Effector memory CD8-positive, alpha-beta T cell (primary cell): ENCODE data around the gene SUGCT.

Experiments used
- ATAC-seq: fragments of 150-1000 bp; cut with Tn5 transposase; replicated peaks from 2 replicates; pipeline ENCODE4 v1.10.0; 2021; ENCODE audit warnings: mild to moderate bottlenecking, moderate library complexity
- DNase-seq, 3 experiments: peaks; one replicate each; pipeline ENCODE4 v3.0.0; 2021
- H3K27ac Mint-ChIP-seq, 2 donors: one replicate each; pipeline ENCODE4 v1.8.0; 2022; ENCODE audit warnings: mild to moderate bottlenecking in 2 of 2, mixed read lengths in 2 of 2, moderate library complexity in 2 of 2
- H3K27me3 Mint-ChIP-seq, 2 donors: one replicate each; pipeline ENCODE4 v1.8.0; 2022; ENCODE audit warnings: mixed read lengths in 2 of 2
- H3K36me3 Mint-ChIP-seq: one replicate; pipeline ENCODE4 v1.8.0; 2022; ENCODE audit warnings: mild to moderate bottlenecking, moderate library complexity, mixed read lengths; ENCODE audit not compliant: insufficient read depth
- H3K4me1 Mint-ChIP-seq, 2 donors: one replicate each; pipeline ENCODE4 v1.8.0; 2022; ENCODE audit warnings: low read depth in 2 of 2, mixed read lengths in 2 of 2
- H3K4me3 Mint-ChIP-seq, 2 donors: one replicate each; pipeline ENCODE4 v1.8.0; 2022; ENCODE audit warnings: mild to moderate bottlenecking in 2 of 2, mixed read lengths in 2 of 2, moderate library complexity in 2 of 2
- H3K9me3 Mint-ChIP-seq, 2 donors: one replicate each; pipeline ENCODE4 v1.8.0; 2022; ENCODE audit warnings: mixed read lengths in 2 of 2

The SUGCT gene

GRCh38 chr7:40899151-40899550, 764.3 kb downstream of the SUGCT start:
- Mint-ChIP-seq H3K9me3 (peaks cover 12 to 14% of the 10 kb centered on the region in 2 donors), H3K27me3 (no peaks in the 10 kb centered on the region), H3K36me3 (no peaks in the 10 kb centered on the region), H3K27ac (no peak overlapping the region), H3K4me3 (no peak overlapping the region), H3K4me1 (no peaks in the 10 kb centered on the region)
- DNase-seq (no peak), ATAC-seq (no peak)

- Mint-ChIP-seq H3K4me3 (no peak overlapping the region), H3K36me3 (no peaks in the 10 kb centered on the region), H3K27ac (no peak overlapping the region), H3K27me3 (no peaks in the 10 kb centered on the region), H3K9me3 (peaks cover 12 to 13% of the 10 kb centered on the region in 2 donors), H3K4me1 (no peaks in the 10 kb centered on the region)
- ATAC-seq (no peak), DNase-seq (no peak)
These were observed 765.1 kb downstream of the SUGCT start for GRCh38 chr7:40899636-40900507.

- Mint-ChIP-seq H3K27me3 (no peaks in the 10 kb centered on the region), H3K4me1 (no peaks in the 10 kb centered on the region), H3K4me3 (no peak overlapping the region), H3K9me3 (peaks cover 8 to 10% of the 10 kb centered on the region in 2 donors), H3K36me3 (no peaks in the 10 kb centered on the region), H3K27ac (no peak overlapping the region)
- ATAC-seq: no peak
- DNase-seq: no peak
These were observed 769.1 kb downstream of the SUGCT start for GRCh38 chr7:40903872-40904271.

- no peaks in the 10 kb centered on the region for H3K36me3 Mint-ChIP-seq
- H3K4me1 Mint-ChIP-seq: no peaks in the 10 kb centered on the region
These were observed 772.5 kb downstream of the SUGCT start for GRCh38 chr7:40907286-40907685.

GRCh38 chr7:40909346-40909980, 774.7 kb downstream of the SUGCT start:
- no peaks in the 10 kb centered on the region for H3K36me3 Mint-ChIP-seq

More at GRCh38 chr7:40907286-40907685, 772.5 kb downstream of the SUGCT start:
- ATAC-seq (no peak), DNase-seq (no peak)
- Mint-ChIP-seq H3K4me3 (no peak overlapping the region), H3K27ac (no peak overlapping the region), H3K9me3 (peaks cover 8 to 10% of the 10 kb centered on the region in 2 donors), H3K27me3 (no peaks in the 10 kb centered on the region)

More at GRCh38 chr7:40909346-40909980, 774.7 kb downstream of the SUGCT start:
- no peaks in the 10 kb centered on the region for H3K4me1 Mint-ChIP-seq
- H3K27ac Mint-ChIP-seq: no peak overlapping the region
- no peak overlapping the region for H3K4me3 Mint-ChIP-seq
- DNase-seq (no peak), ATAC-seq (no peak)
- H3K9me3 Mint-ChIP-seq: peaks cover 8% of the 10 kb centered on the region in 2 donors
- no peaks in the 10 kb centered on the region for H3K27me3 Mint-ChIP-seq
